GM12892 (cell line): Measurements from ENCODE around the gene PARL.

Experiments
- POLR2A ChIP-seq: IDR thresholded peaks from 2 replicates; pipeline ENCODE4 v1.6.1; 2011; ENCODE audit warnings: low read depth, low read length, control low read depth
- POLR2AphosphoS5 ChIP-seq: IDR thresholded peaks from 2 replicates; pipeline ENCODE4 v1.6.1; 2011; ENCODE audit warnings: low read depth, low read length, control low read depth

DNA sequence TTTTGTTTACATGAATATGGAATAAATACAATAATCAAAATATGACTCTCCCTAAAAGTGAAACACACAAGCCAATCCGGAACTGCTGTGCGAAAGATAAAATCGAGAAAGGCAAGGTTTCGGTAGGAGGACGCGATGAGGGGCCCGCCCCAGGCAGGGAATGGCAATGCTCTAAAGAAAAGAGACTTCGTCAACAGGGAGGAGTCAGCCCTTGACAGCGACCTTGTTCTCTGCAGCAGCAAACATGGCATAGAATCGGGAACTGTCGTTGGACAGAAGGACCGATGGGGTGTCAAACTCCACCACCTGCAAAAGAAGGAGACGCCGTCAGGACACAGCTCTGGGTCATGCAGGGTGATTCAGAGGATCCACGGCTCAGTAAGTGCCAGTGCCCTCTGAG, 36.4 kb upstream of the PARL start:
- TF ChIP-seq POLR2A (no peak), POLR2AphosphoS5 (no peak)
